ENCODE measurements around the gene ZSCAN18.
A peak's percentile ranks its signal among the peaks of the same experiment; 100 is the strongest.

The ZSCAN18 gene

DNA sequence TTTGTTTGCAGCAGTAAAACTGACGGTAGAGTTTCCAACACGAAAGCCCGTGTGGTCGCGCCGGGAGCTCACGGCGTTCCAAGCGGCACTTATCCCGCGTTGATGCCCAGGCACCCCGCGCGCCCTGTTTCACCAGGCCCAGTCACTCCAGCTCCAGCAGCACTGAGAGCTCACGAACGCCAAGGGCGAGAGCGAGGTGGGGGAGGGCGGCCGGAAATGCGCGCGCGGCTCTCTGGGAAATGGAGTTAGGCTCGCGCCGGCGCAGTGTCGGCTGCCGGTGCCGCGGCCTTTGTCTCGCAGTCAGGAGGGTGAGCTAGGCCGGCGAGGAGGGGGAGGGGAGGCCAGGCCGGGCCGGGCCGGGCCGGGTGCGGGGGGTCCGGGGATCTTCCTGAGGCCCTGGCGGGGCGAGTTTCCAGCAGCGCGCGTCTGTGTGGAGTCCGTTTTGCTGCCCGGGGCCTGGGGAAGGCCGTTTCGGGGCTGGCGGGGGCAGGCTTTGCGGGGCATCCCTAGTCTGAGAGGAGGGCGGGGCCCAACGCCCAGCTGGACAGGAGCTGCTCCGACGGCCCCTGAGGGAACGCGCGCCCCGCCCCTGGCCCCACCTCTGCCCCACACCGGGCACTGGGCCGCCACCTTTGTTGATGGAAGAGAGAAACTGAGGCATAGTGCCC lies 38.9 kb downstream of the ZSCAN18 start, which contains the start of gene ZNF135:
Gene ZNF135 (plus strand): TSS at position 280 of the 668 bp plus-strand sequence. CDS start 721 bp downstream, outside the sequence.
- H3K4me1 Mint-ChIP-seq (ENCODE audit: low read depth) = peaks cover 4% of the 10 kb centered on the region
- H3K27me3 Mint-ChIP-seq = peaks cover 1% of the 10 kb centered on the region
- peak within 1 kb of the TSS; percentile 87 for H3K4me3 Mint-ChIP-seq
- peaks cover 15% of the 10 kb centered on the region for H3K9me3 Mint-ChIP-seq (ENCODE audit: low read depth)
- H3K27ac Mint-ChIP-seq = peak within 1 kb of the TSS; percentile 79
- peaks cover 22% of the 10 kb centered on the region for H3K36me3 Mint-ChIP-seq

DNA sequence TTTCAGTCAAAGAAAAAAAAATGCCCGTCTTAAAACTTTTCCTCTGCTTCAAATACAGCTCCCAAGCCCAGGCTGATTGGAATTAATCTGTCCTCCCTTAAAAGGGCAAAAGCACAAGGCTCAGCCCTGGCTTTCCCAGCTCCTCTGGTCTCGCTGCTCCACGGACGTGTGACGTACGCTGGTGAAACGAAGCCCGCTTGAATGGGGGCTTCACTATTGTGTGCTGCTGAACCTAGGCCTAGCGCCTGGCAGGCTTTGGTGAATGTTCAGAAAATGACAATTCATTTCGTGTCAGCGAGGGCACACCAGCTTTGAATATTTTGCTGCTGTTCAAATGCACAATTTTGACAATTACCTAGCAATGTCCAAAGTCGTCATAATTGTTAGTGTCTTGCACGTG lies 39.6 kb downstream of the ZSCAN18 start:
- H3K9me3 Mint-ChIP-seq (ENCODE audit: low read depth) = peaks cover 9% of the 10 kb centered on the region
- H3K27ac Mint-ChIP-seq = peak overlapping the region; percentile 79
- H3K4me1 Mint-ChIP-seq (ENCODE audit: low read depth) = peaks cover 4% of the 10 kb centered on the region
- H3K4me3 Mint-ChIP-seq = peak overlapping the region; percentile 87
- H3K36me3 Mint-ChIP-seq = peaks cover 19% of the 10 kb centered on the region
- peaks cover 1% of the 10 kb centered on the region for H3K27me3 Mint-ChIP-seq

GRCh38 chr19:58056861-58057260 lies 41.2 kb downstream of the ZSCAN18 start:
- Mint-ChIP-seq H3K36me3 (peaks cover 16% of the 10 kb centered on the region), H3K4me1 (ENCODE audit: low read depth) (peaks cover 4% of the 10 kb centered on the region), H3K27ac (no peak overlapping the region), H3K4me3 (no peak overlapping the region), H3K9me3 (ENCODE audit: low read depth) (peaks cover 9% of the 10 kb centered on the region), H3K27me3 (peaks cover 1% of the 10 kb centered on the region)

DNA sequence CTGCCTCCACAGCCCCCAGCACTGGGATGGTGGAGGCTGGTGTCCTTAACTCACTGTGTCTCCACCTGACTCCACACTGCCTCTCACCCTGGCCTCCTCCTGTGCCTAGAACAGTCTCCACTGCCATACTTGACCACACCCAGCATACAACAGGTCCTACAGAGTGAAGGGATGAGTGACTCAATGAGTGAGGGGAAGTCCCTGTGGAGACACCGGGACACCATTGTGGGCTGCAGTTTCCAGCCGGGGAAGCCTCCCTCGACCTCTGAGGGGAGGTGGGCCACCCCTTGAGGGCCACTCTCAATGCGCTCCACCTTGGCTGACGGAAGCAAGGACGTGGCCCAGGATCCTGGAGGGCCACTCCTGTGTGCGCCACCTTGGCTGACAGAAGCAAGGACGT lies 41.8 kb downstream of the ZSCAN18 start:
- Mint-ChIP-seq H3K4me3 (no peak overlapping the region), H3K36me3 (peaks cover 19% of the 10 kb centered on the region), H3K27me3 (peaks cover 1% of the 10 kb centered on the region), H3K4me1 (ENCODE audit: low read depth) (peaks cover 4% of the 10 kb centered on the region), H3K9me3 (ENCODE audit: low read depth) (peaks cover 9% of the 10 kb centered on the region), H3K27ac (no peak overlapping the region)

- Mint-ChIP-seq H3K36me3 (peaks cover 21% of the 10 kb centered on the region), H3K4me3 (no peak overlapping the region), H3K27me3 (peaks cover 1% of the 10 kb centered on the region), H3K9me3 (ENCODE audit: low read depth) (peaks cover 9% of the 10 kb centered on the region), H3K27ac (no peak overlapping the region), H3K4me1 (ENCODE audit: low read depth) (peaks cover 4% of the 10 kb centered on the region)
These were observed 42.8 kb downstream of the ZSCAN18 start for GRCh38 chr19:58054901-58055874.

- Mint-ChIP-seq H3K27me3 (peaks cover 3% of the 10 kb centered on the region), H3K9me3 (ENCODE audit: low read depth) (peaks cover 11% of the 10 kb centered on the region), H3K4me1 (ENCODE audit: low read depth) (no peaks in the 10 kb centered on the region), H3K4me3 (no peak overlapping the region), H3K27ac (no peak overlapping the region), H3K36me3 (peaks cover 21% of the 10 kb centered on the region)
These were observed 44.4 kb downstream of the ZSCAN18 start for GRCh38 chr19:58053480-58054156.

- Mint-ChIP-seq H3K27ac (no peak overlapping the region), H3K9me3 (ENCODE audit: low read depth) (peaks cover 9% of the 10 kb centered on the region), H3K27me3 (peaks cover 3% of the 10 kb centered on the region), H3K4me3 (no peak overlapping the region), H3K36me3 (peaks cover 18% of the 10 kb centered on the region), H3K4me1 (ENCODE audit: low read depth) (no peaks in the 10 kb centered on the region)
These were observed 45.8 kb downstream of the ZSCAN18 start for GRCh38 chr19:58052256-58052655.

DNA sequence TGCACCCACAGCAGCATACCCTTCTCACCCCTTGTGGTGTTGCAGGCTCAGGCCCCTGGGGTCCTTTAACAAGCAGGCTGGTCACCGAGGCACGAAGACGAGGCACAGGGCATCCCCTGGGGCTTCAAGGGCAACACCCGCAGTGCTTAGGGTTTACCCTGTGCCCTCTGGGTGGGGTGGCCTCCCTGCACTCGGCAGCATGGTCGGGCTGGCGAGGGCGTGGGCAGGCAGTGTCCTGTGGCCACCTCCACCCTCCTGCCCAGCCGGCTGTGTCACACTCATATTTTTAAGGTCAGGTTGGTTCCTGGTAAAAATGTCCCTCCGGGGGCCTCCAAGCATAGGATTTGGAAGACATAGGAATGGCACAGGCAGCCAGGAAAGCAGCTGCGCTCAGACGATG lies 50.4 kb downstream of the ZSCAN18 start:
- Mint-ChIP-seq H3K36me3 (peaks cover 17% of the 10 kb centered on the region), H3K4me3 (no peak overlapping the region), H3K27ac (no peak overlapping the region), H3K27me3 (peaks cover 2% of the 10 kb centered on the region), H3K9me3 (ENCODE audit: low read depth) (peaks cover 16% of the 10 kb centered on the region), H3K4me1 (ENCODE audit: low read depth) (no peaks in the 10 kb centered on the region)

DNA sequence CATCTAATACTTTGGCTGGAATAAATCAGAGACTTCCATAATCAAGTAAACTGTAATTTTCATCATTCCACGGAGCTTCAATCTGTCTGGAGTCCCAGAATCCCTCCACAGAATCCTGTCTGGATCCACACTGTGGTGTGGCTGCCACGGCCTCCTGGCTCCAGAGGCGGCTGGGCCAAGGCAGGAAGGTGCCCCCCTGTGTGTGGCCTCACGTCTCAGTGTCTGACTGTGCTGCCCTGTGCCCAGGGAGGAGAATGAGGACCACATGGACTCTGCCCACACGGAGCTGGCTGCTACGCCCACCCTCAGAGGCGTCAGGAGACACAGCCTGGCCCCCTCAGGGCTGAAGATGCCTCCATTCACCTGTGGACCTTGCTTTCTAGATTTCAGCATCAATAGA lies 51.2 kb downstream of the ZSCAN18 start:
- Mint-ChIP-seq H3K27ac (no peak overlapping the region), H3K4me3 (no peak overlapping the region), H3K27me3 (peaks cover 2% of the 10 kb centered on the region), H3K4me1 (ENCODE audit: low read depth) (no peaks in the 10 kb centered on the region), H3K9me3 (ENCODE audit: low read depth) (peaks cover 16% of the 10 kb centered on the region), H3K36me3 (peaks cover 17% of the 10 kb centered on the region)

GRCh38 chr19:58045411-58046050 lies 52.5 kb downstream of the ZSCAN18 start:
- Mint-ChIP-seq H3K27ac (no peak overlapping the region), H3K36me3 (peaks cover 15% of the 10 kb centered on the region), H3K9me3 (ENCODE audit: low read depth) (peaks cover 16% of the 10 kb centered on the region)

GRCh38 chr19:58044886-58045285 lies 53.1 kb downstream of the ZSCAN18 start:
- Mint-ChIP-seq H3K27me3 (peaks cover 2% of the 10 kb centered on the region), H3K4me1 (ENCODE audit: low read depth) (no peaks in the 10 kb centered on the region), H3K9me3 (ENCODE audit: low read depth) (peaks cover 16% of the 10 kb centered on the region), H3K36me3 (peaks cover 15% of the 10 kb centered on the region), H3K27ac (no peak overlapping the region), H3K4me3 (no peak overlapping the region)

More at GRCh38 chr19:58045411-58046050, 52.5 kb downstream of the ZSCAN18 start:
- peaks cover 2% of the 10 kb centered on the region for H3K27me3 Mint-ChIP-seq
- H3K4me1 Mint-ChIP-seq (ENCODE audit: low read depth) = no peaks in the 10 kb centered on the region
- no peak overlapping the region for H3K4me3 Mint-ChIP-seq

GRCh38 chr19:58044391-58044790 lies 53.6 kb downstream of the ZSCAN18 start:
- Mint-ChIP-seq H3K27ac (no peak overlapping the region), H3K4me3 (no peak overlapping the region), H3K27me3 (peaks cover 2% of the 10 kb centered on the region), H3K4me1 (ENCODE audit: low read depth) (no peaks in the 10 kb centered on the region), H3K9me3 (ENCODE audit: low read depth) (peaks cover 16% of the 10 kb centered on the region), H3K36me3 (peaks cover 15% of the 10 kb centered on the region)

GRCh38 chr19:58042495-58043340 lies 55.3 kb downstream of the ZSCAN18 start:
- Mint-ChIP-seq H3K36me3 (peaks cover 13% of the 10 kb centered on the region), H3K9me3 (ENCODE audit: low read depth) (peaks cover 11% of the 10 kb centered on the region), H3K27me3 (peaks cover 4% of the 10 kb centered on the region), H3K4me1 (ENCODE audit: low read depth) (no peaks in the 10 kb centered on the region), H3K27ac (no peak overlapping the region), H3K4me3 (no peak overlapping the region)

All from activated naive CD8-positive, alpha-beta T cell (primary cell).